Neural progenitor cell (in vitro differentiated cells): Measurements from ENCODE around the gene FARS2.

Experiments used
- EZH2 ChIP-seq: fragments of 200-600 bp; sonication (generic); IDR thresholded peaks from 2 replicates; pipeline ENCODE4 v1.6.1; 2017; ENCODE audit warnings: antibody characterized with exemption, mild to moderate bottlenecking, moderate library complexity
- TF ChIP-seq, protein P1 (sequence below): fragments of 200-600 bp; sonication (generic); IDR thresholded peaks from 2 replicates; pipeline ENCODE4 v1.5.1; 2017; ENCODE audit warnings: antibody characterized with exemption, mild to moderate bottlenecking

- TF ChIP-seq, protein P1, sequence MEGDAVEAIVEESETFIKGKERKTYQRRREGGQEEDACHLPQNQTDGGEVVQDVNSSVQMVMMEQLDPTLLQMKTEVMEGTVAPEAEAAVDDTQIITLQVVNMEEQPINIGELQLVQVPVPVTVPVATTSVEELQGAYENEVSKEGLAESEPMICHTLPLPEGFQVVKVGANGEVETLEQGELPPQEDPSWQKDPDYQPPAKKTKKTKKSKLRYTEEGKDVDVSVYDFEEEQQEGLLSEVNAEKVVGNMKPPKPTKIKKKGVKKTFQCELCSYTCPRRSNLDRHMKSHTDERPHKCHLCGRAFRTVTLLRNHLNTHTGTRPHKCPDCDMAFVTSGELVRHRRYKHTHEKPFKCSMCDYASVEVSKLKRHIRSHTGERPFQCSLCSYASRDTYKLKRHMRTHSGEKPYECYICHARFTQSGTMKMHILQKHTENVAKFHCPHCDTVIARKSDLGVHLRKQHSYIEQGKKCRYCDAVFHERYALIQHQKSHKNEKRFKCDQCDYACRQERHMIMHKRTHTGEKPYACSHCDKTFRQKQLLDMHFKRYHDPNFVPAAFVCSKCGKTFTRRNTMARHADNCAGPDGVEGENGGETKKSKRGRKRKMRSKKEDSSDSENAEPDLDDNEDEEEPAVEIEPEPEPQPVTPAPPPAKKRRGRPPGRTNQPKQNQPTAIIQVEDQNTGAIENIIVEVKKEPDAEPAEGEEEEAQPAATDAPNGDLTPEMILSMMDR, result no peak
- no peak for TF ChIP-seq EZH2
Observed at GRCh38 chr6:5531853-5532375, 270.6 kb downstream of the FARS2 start.
